ENCODE results near the gene NUP37. TPM values are rescaled to one million over a fixed set of nuclear protein-coding genes. Genes with fewer than 3 reads are reported as not detected.

Gene NUP37
- polyA plus RNA-seq, 3 donors: 11.1 to 23.0 (median 20.9) TPM

- no CpG with 5 or more reads among the region's 3 CpGs for WGBS (ENCODE audit: insufficient coverage)
- no peaks in the 10 kb centered on the region for H3K4me1 ChIP-seq (ENCODE audit: control insufficient read depth in 1 of 2, insufficient read depth in 2 of 2, low read length in 2 of 2)
- H2AFZ ChIP-seq (ENCODE audit: insufficient read depth, low read depth, low read length, poor library complexity, severe bottlenecking): no peak overlapping the region
- Mint-ChIP-seq H3K27me3 (ENCODE audit: low read depth in 3 of 3) (peaks cover 0 to 1% (median 0%) of the 10 kb centered on the region in 3 donors), H3K27ac (no peak overlapping the region), H3K9me3 (peaks cover 7 to 22% (median 14%) of the 10 kb centered on the region in 7 donors), H3K36me3 (peaks cover 83 to 91% of the 10 kb centered on the region in 2 donors), H3K4me3 (no peak overlapping the region), H3K4me1 (no peaks in the 10 kb centered on the region)
- peak overlapping the region in 1 of 3 experiments; percentile 12 for H3K4me3 ChIP-seq (replicated peaks in 1 of 3; ENCODE audit: low read depth in 2 of 3, low read length in 3 of 3)
- no peak overlapping the region for H3K4me2 ChIP-seq (replicated peaks; ENCODE audit: extremely low read depth, low read length, poor library complexity, severe bottlenecking)
- H3K27ac ChIP-seq (ENCODE audit: low read depth in 1 of 2, low read length in 2 of 2): no peak overlapping the region
- H3K36me3 ChIP-seq (replicated peaks in 1 of 2; ENCODE audit: control insufficient read depth in 1 of 2, insufficient read depth in 2 of 2, low read length in 2 of 2): peaks cover 74 to 93% of the 10 kb centered on the region in 2 donors
- H3K79me2 ChIP-seq (ENCODE audit: insufficient read depth, low read length): no peaks in the 10 kb centered on the region
- TF ChIP-seq CTCF (IDR thresholded peaks at IDR 0.05): no peak
- H3K9ac ChIP-seq (ENCODE audit: insufficient read depth, low read length, poor library complexity, severe bottlenecking): no peak overlapping the region
- peaks cover 16% of the 10 kb centered on the region in 2 donors for H3K9me3 ChIP-seq (replicated peaks in 1 of 2; ENCODE audit: control insufficient read depth in 1 of 2, insufficient read depth in 1 of 2, low read length in 2 of 2)
- intact Hi-C loops (cut with micrococcal nuclease): no loop called here
- no peak for DNase-seq
- H4K20me1 ChIP-seq (ENCODE audit: insufficient read depth, low read length): no peaks in the 10 kb centered on the region
- H3K27me3 ChIP-seq (ENCODE audit: control insufficient read depth in 2 of 2, insufficient read depth in 2 of 2, low read length in 2 of 2): no peaks in the 10 kb centered on the region
These were observed 13.0 kb downstream of the NUP37 start for GRCh38 chr12:102106905-102107304.

- Histone ChIP-seq H4K20me1 (ENCODE audit: insufficient read depth, low read length) (no peaks in the 10 kb centered on the region), H3K27me3 (ENCODE audit: control insufficient read depth in 2 of 2, insufficient read depth in 2 of 2, low read length in 2 of 2) (no peaks in the 10 kb centered on the region), H2AFZ (ENCODE audit: insufficient read depth, low read depth, low read length, poor library complexity, severe bottlenecking) (no peak overlapping the region), H3K9ac (ENCODE audit: insufficient read depth, low read length, poor library complexity, severe bottlenecking) (no peak overlapping the region), H3K9me3 (replicated peaks in 1 of 2; ENCODE audit: control insufficient read depth in 1 of 2, insufficient read depth in 1 of 2, low read length in 2 of 2) (no peaks in the 10 kb centered on the region), H3K36me3 (replicated peaks in 1 of 2; ENCODE audit: control insufficient read depth in 1 of 2, insufficient read depth in 2 of 2, low read length in 2 of 2) (peaks cover 45 to 80% of the 10 kb centered on the region in 2 donors), H3K79me2 (ENCODE audit: insufficient read depth, low read length) (no peaks in the 10 kb centered on the region), H3K27ac (ENCODE audit: low read depth in 1 of 2, low read length in 2 of 2) (no peak overlapping the region), H3K4me1 (ENCODE audit: control insufficient read depth in 1 of 2, insufficient read depth in 2 of 2, low read length in 2 of 2) (no peaks in the 10 kb centered on the region), H3K4me2 (replicated peaks; ENCODE audit: extremely low read depth, low read length, poor library complexity, severe bottlenecking) (no peak overlapping the region), H3K4me3 (replicated peaks in 1 of 3; ENCODE audit: low read depth in 2 of 3, low read length in 3 of 3) (no peak overlapping the region)
- Mint-ChIP-seq H3K4me3 (no peak overlapping the region), H3K4me1 (no peaks in the 10 kb centered on the region), H3K9me3 (no peaks in the 10 kb centered on the region), H3K27me3 (ENCODE audit: low read depth in 3 of 3) (no peaks in the 10 kb centered on the region), H3K27ac (no peak overlapping the region), H3K36me3 (peaks cover 32 to 43% of the 10 kb centered on the region in 2 donors)
- DNase-seq: no peak
- WGBS (ENCODE audit: insufficient coverage): 92% methylated on average over 2 of the region's 3 CpGs
- intact Hi-C loops (cut with micrococcal nuclease): no loop called here
- no peak for TF ChIP-seq CTCF (IDR thresholded peaks at IDR 0.05)
These were observed 23.1 kb downstream of the NUP37 start for GRCh38 chr12:102096855-102097254.
